Adrenal gland (tissue), 12 donors: ENCODE results near the gene CDK16. TPM values are rescaled to one million over a fixed set of nuclear protein-coding genes. Genes with fewer than 3 reads are reported as not detected.

ENCODE experiments used
- DNase-seq, 7 donors: peaks; one replicate each; pipeline ENCODE4 v3.0.0-alpha.2; 2019 to 2020
- H3K27ac ChIP-seq, 5 donors: fragments of 200-600 bp; sonication (generic) in 4 of 5; 1 replicate in 3 of 5; 2 replicates in 2 of 5; pipeline versions ENCODE4 v1.5.1 to v1.8.0; 2016 to 2020; ENCODE audit warnings: mild to moderate bottlenecking in 1 of 5
- H3K27me3 ChIP-seq: fragments of 200-600 bp; 2 replicates; pipeline ENCODE4 v1.8.0; 2021
- H3K36me3 ChIP-seq, 2 donors: fragments of 200-600 bp; replicated peaks in 1 of 2; 1 replicate in 1 of 2; 2 replicates in 1 of 2; pipeline versions ENCODE4 v1.5.1 to v1.8.0; 2018 to 2022
- H3K4me1 ChIP-seq, 2 donors: fragments of 200-600 bp; replicated peaks in 1 of 2; 1 replicate in 1 of 2; 2 replicates in 1 of 2; pipeline versions ENCODE4 v1.5.1 to v1.8.0; 2018 to 2021
- H3K4me3 ChIP-seq, 4 donors: fragments of 200-600 bp; sonication (generic) in 3 of 4; one replicate each; pipeline ENCODE4 v1.5.1; 2016 to 2018
- H3K9me3 ChIP-seq, 3 donors: fragments of 200-600 bp; sonication (generic) in 1 of 3; replicated peaks in 1 of 3; 1 replicate in 2 of 3; 2 replicates in 1 of 3; pipeline versions ENCODE4 v1.5.1 to v1.8.0; 2016 to 2021
- POLR2A ChIP-seq, 2 donors: fragments of 450-650 bp; IDR thresholded peaks; one replicate each; pipeline ENCODE4 v1.6.1; 2017; ENCODE audit warnings: antibody characterized with exemption in 2 of 2, mild to moderate bottlenecking in 2 of 2, moderate library complexity in 1 of 2
- WGBS, 4 donors: extraction: QIAGEN DNeasy Blood & Tissue Kit in 2 of 4; methylation state at CpG; one replicate each; pipeline versions ENCODE4 v1.1.5 to v1.1.7; 2013 to 2017; 5-methylcytosine and 5-hydroxymethylcytosine counted together
- intact Hi-C, 2 donors: fragments of 100-400 bp; cut with DNase I; formaldehyde crosslinking; loops; one replicate each; pipeline versions ENCODE4 v1.14.1 to v1.15.0; 2022 to 2023
- polyA plus RNA-seq, 3 donors: library from polyadenylated mRNA; stranded (reverse); fragments of 200-250 nt in 2 of 3; fragments of 350-450 nt in 1 of 3; fragmentation: Illumina TruSeq in 1 of 3; extraction: RNeasy Lipid Tissue Mini Kit (QIAGEN cat#74804) in 1 of 3; gene quantifications; one replicate each; pipeline ENCODE4 v1.2.3, GENCODE V29; 2013 to 2014
- total RNA-seq, 9 donors: library from RNA; depleted of rRNA in 4 of 9; stranded (reverse); fragments of >200 nt in 4 of 9; fragments of 120-200 nt in 1 of 9; fragmentation: NEBNext Ultra II Directional in 1 of 9; extraction: Animal tissue kit (Norgen Biotek cat#: 25700) in 1 of 9; gene quantifications; one replicate each; pipeline versions ENCODE4 v1.1.0 to v1.2.4, GENCODE V29; 2013 to 2023
- TF ChIP-seq, protein P1 (sequence below), 6 experiments: fragments of 450-650 bp in 4 of 6; fragments of 200-600 bp in 2 of 6; sonication (generic) in 1 of 6; IDR thresholded peaks; 1 replicate in 5 of 6; 2 replicates in 1 of 6; pipeline versions ENCODE4 v1.5.1 to v1.8.0; 2016 to 2021; ENCODE audit warnings: antibody characterized with exemption in 6 of 6, mild to moderate bottlenecking in 2 of 6, moderate library complexity in 1 of 6
- donor health status: healthy with polysubstance abuse.
- donor health status: Bipolar disorder and iron deficiency.
- donor health status: DM: yes; HTN: yes; CAD: no.
- donor health status: DM: no; HTN: no; CAD: no.
- donor health status: DM: no; HTN: no; CAD: no.
- donor health status: DM: yes; HTN: yes; CAD: no.

Gene CDK16
- total and polyA plus RNA-seq, 12 donors, result 50.5 to 187 (median 115) TPM

- 80 to 100% (median 90%) methylated on average over 1 to 4 of the region's 4 CpGs for WGBS, 4 donors
- TF ChIP-seq, protein P1, sequence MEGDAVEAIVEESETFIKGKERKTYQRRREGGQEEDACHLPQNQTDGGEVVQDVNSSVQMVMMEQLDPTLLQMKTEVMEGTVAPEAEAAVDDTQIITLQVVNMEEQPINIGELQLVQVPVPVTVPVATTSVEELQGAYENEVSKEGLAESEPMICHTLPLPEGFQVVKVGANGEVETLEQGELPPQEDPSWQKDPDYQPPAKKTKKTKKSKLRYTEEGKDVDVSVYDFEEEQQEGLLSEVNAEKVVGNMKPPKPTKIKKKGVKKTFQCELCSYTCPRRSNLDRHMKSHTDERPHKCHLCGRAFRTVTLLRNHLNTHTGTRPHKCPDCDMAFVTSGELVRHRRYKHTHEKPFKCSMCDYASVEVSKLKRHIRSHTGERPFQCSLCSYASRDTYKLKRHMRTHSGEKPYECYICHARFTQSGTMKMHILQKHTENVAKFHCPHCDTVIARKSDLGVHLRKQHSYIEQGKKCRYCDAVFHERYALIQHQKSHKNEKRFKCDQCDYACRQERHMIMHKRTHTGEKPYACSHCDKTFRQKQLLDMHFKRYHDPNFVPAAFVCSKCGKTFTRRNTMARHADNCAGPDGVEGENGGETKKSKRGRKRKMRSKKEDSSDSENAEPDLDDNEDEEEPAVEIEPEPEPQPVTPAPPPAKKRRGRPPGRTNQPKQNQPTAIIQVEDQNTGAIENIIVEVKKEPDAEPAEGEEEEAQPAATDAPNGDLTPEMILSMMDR (IDR thresholded peaks at IDR 0.05), result no peak
- TF ChIP-seq POLR2A (IDR thresholded peaks at IDR 0.05), result no peak
- Histone ChIP-seq H3K27ac (no peak overlapping the region), H3K4me1 (peaks cover 4 to 11% of the 10 kb centered on the region in 2 donors), H3K27me3 (no peaks in the 10 kb centered on the region), H3K9me3 (no peaks in the 10 kb centered on the region), H3K36me3 (peaks cover 0 to 45% of the 10 kb centered on the region in 2 donors), H3K4me3 (no peak overlapping the region)
- DNase-seq, result peak in 1 of 7 donors; percentile 1
- intact Hi-C loops, result no loop called here
Observed at GRCh38 chrX:47224896-47225290, 6.4 kb downstream of the CDK16 start.

GRCh38 chrX:47226071-47226470 is 7.6 kb downstream of the CDK16 start:
- H3K36me3 ChIP-seq, result peaks cover 0 to 45% of the 10 kb centered on the region in 2 donors

DNA sequence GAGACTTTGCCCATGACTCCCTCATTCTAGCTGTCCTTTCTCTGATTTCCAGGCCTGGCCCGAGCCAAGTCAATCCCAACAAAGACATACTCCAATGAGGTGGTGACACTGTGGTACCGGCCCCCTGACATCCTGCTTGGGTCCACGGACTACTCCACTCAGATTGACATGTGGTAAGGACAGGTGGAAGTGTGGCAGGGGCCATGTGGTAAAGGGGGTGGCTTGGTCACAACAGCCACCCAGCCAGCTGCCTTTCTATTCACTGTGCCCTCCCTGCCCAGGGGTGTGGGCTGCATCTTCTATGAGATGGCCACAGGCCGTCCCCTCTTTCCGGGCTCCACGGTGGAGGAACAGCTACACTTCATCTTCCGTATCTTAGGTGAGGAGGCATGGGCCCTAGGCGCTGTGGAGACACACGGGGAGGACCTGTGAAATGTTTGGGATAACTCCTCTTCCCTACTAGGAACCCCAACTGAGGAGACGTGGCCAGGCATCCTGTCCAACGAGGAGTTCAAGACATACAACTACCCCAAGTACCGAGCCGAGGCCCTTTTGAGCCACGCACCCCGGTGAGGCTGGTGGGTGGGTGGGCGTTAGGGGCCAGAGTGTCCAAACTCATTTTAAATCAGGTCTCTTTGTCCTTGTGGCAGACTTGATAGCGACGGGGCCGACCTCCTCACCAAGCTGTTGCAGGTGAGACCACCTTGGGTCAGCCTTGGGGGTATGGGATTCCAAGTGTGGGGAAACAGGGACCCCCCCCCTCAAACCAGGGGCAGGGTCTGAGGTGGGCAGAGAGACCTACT is 8.3 kb downstream of the CDK16 start:
- Histone ChIP-seq H3K4me3 (no peak overlapping the region), H3K4me1 (no peaks in the 10 kb centered on the region), H3K36me3 (peaks cover 0 to 45% of the 10 kb centered on the region in 2 donors), H3K27me3 (no peaks in the 10 kb centered on the region), H3K27ac (no peak overlapping the region), H3K9me3 (no peaks in the 10 kb centered on the region)
- DNase-seq, result peak in 2 of 7 donors; percentile 5 to 9
- intact Hi-C loops, result no loop called here
- WGBS, 4 donors, result 85 to 96% (median 94%) methylated on average over 4 to 19 of the region's 19 CpGs
- no peak for TF ChIP-seq POLR2A (IDR thresholded peaks at IDR 0.05)
- TF ChIP-seq, protein P1 (IDR thresholded peaks at IDR 0.05), result no peak

More at GRCh38 chrX:47226071-47226470, 7.6 kb downstream of the CDK16 start:
- intact Hi-C loops, result no loop called here
- no peaks in the 10 kb centered on the region for H3K9me3 ChIP-seq
- 80 to 94% (median 87%) methylated on average over 3 to 6 of the region's 6 CpGs for WGBS, 4 donors
- no peak overlapping the region for H3K27ac ChIP-seq
- no peaks in the 10 kb centered on the region for H3K27me3 ChIP-seq
- H3K4me3 ChIP-seq, result no peak overlapping the region
- H3K4me1 ChIP-seq, result no peaks in the 10 kb centered on the region
- DNase-seq, result peak in 1 of 7 donors; percentile 11
- TF ChIP-seq POLR2A (IDR thresholded peaks at IDR 0.05), result no peak
- TF ChIP-seq, protein P1 (IDR thresholded peaks at IDR 0.05), result no peak

DNA sequence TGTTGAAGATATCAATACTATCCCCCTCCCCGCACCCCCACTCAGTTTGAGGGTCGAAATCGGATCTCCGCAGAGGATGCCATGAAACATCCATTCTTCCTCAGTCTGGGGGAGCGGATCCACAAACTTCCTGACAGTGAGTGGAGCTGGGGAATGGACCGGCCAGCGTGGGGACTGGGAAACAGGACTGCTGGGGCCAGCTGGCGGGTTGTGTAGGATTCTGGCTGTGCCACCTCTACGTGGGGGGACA is 8.8 kb downstream of the CDK16 start:
- H3K4me3 ChIP-seq, result no peak overlapping the region
- H3K9me3 ChIP-seq, result no peaks in the 10 kb centered on the region
- DNase-seq, result no peak
- TF ChIP-seq, protein P1 (IDR thresholded peaks at IDR 0.05), result no peak
- no peak for TF ChIP-seq POLR2A (IDR thresholded peaks at IDR 0.05)
- no peaks in the 10 kb centered on the region for H3K27me3 ChIP-seq
- 86 to 98% (median 91%) methylated on average over 7 to 9 of the region's 9 CpGs for WGBS, 4 donors
- intact Hi-C loops, result no loop called here
- peaks cover 0 to 45% of the 10 kb centered on the region in 2 donors for H3K36me3 ChIP-seq
- H3K4me1 ChIP-seq, result peaks cover 0 to 1% of the 10 kb centered on the region in 2 donors
- no peak overlapping the region for H3K27ac ChIP-seq
